ENCODE data around the gene ITIH6.

ITIH6 gene

DNA sequence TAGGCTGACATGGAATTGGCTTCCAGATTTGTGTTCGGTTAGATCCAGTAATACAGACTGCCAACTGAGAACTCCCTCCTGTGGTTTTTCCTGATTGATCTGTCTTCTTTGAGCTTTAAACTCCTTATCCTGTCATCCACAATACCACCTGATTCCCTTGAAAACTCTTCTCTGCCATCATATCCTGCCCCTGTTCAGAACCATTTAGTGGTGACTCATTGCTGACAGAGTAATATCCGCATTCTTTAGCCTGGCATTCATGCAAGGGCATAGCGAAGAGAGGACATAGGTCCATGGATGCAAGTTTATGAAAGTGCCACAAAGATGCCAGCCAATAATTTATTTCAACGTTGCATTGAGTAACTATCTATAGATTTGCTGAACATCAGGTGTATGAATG, 76.6 kb downstream of the ITIH6 start:
- Histone ChIP-seq H3K9me3 (no peaks in the 10 kb centered on the region), H3K4me1 (ENCODE audit: control insufficient read depth in 1 of 2, insufficient read depth in 1 of 2, low read depth in 1 of 2, low read length in 1 of 2) (no peaks in the 10 kb centered on the region), H3K27me3 (no peaks in the 10 kb centered on the region), H3K27ac (no peak overlapping the region), H3K36me3 (no peaks in the 10 kb centered on the region), H3K4me3 (ENCODE audit: low read depth in 1 of 2, low read length in 1 of 2) (no peak overlapping the region)
- TF ChIP-seq, protein P1, sequence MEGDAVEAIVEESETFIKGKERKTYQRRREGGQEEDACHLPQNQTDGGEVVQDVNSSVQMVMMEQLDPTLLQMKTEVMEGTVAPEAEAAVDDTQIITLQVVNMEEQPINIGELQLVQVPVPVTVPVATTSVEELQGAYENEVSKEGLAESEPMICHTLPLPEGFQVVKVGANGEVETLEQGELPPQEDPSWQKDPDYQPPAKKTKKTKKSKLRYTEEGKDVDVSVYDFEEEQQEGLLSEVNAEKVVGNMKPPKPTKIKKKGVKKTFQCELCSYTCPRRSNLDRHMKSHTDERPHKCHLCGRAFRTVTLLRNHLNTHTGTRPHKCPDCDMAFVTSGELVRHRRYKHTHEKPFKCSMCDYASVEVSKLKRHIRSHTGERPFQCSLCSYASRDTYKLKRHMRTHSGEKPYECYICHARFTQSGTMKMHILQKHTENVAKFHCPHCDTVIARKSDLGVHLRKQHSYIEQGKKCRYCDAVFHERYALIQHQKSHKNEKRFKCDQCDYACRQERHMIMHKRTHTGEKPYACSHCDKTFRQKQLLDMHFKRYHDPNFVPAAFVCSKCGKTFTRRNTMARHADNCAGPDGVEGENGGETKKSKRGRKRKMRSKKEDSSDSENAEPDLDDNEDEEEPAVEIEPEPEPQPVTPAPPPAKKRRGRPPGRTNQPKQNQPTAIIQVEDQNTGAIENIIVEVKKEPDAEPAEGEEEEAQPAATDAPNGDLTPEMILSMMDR (IDR thresholded peaks at IDR 0.05): no peak

DNA sequence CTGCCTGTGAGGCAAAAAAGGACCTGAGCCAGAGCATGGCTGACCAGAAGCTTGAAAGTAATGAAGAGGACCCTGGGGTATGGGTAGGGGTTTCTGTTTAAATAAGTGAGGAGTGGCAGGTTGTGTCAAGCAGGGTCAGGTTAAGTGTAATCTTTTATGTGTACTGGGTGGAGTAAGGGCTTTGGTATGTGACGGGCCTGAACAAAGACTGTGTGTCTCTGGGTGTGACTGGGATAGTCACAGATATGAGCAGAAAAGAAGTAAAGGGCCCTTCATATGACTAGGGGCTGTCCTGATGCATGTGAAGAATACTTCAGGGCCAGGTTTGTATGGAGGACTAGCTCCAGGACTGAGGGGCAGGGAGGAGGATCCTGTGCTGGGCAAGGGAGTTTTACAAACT, 82.4 kb downstream of the ITIH6 start:
- no peak overlapping the region for H3K4me3 ChIP-seq (ENCODE audit: low read depth in 1 of 2, low read length in 1 of 2)
- no peaks in the 10 kb centered on the region for H3K4me1 ChIP-seq (ENCODE audit: control insufficient read depth in 1 of 2, insufficient read depth in 1 of 2, low read depth in 1 of 2, low read length in 1 of 2)
- TF ChIP-seq, protein P1 (IDR thresholded peaks at IDR 0.05): no peak
- H3K27ac ChIP-seq: no peak overlapping the region
- no peaks in the 10 kb centered on the region for H3K27me3 ChIP-seq
- no peaks in the 10 kb centered on the region for H3K9me3 ChIP-seq
- no peaks in the 10 kb centered on the region for H3K36me3 ChIP-seq

DNA sequence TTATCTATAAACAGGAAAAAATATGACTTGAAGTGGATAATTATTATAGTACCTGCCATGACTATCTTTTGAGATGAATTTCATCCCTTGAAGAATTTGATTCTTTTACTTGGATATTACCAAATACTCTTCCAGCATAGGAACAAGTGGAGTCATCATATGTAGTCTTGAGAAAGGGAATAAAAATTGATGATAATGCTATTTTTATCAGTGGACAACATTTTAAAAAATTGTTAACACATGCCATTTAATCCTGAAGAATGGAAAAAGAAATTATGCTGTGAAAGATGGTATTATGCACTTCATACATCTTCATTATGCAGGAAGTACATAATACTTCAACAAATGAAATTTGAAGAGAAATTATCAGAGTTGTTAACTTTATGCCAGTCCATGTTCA, 83.6 kb downstream of the ITIH6 start:
- Histone ChIP-seq H3K4me1 (ENCODE audit: control insufficient read depth in 1 of 2, insufficient read depth in 1 of 2, low read depth in 1 of 2, low read length in 1 of 2) (no peaks in the 10 kb centered on the region), H3K4me3 (ENCODE audit: low read depth in 1 of 2, low read length in 1 of 2) (no peak overlapping the region), H3K9me3 (no peaks in the 10 kb centered on the region), H3K36me3 (no peaks in the 10 kb centered on the region), H3K27me3 (no peaks in the 10 kb centered on the region), H3K27ac (no peak overlapping the region)
- TF ChIP-seq, protein P1 (IDR thresholded peaks at IDR 0.05): no peak

DNA sequence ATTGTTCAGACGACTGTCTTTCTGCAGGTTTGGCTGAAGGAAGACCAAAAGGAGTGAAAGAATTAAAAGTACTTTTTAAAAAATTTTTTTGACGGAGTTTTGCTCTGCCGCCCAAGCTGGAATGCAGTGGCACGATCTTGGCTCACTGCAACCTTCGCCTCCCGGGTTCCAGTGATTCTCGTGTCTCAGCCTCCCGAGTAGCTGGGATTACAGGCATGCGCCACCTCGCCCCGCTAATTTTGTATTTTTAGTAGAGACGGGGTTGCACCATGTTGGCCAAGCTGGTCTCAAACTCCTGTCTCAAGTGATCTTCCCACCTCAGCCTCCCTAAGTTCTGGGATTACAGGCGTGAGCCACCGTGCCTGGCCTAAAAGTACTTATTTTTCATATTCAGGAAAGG, 86.3 kb downstream of the ITIH6 start:
- Histone ChIP-seq H3K36me3 (no peaks in the 10 kb centered on the region), H3K27me3 (no peaks in the 10 kb centered on the region), H3K27ac (no peak overlapping the region), H3K9me3 (no peaks in the 10 kb centered on the region), H3K4me3 (ENCODE audit: low read depth in 1 of 2, low read length in 1 of 2) (no peak overlapping the region), H3K4me1 (ENCODE audit: control insufficient read depth in 1 of 2, insufficient read depth in 1 of 2, low read depth in 1 of 2, low read length in 1 of 2) (no peaks in the 10 kb centered on the region)
- TF ChIP-seq, protein P1 (IDR thresholded peaks at IDR 0.05): no peak

DNA sequence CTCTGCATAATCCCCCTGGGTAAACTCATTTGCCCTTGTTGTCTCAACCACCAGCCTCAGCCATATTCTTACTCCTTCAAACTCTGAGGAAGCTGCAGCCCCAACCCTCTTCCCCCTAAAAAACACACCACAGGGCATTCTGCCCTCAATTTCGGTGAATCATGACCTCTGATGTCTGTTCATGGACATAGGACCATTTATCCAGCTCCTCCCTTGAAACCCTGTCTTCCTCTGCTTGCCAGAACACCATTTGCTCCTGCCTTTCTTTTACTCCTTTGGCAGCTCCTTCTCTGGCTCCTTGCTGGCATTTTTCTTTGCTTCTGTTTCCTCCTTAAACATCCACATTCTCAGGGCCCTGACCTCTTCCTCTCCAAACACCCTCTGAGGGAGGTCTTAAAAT, 87.1 kb downstream of the ITIH6 start:
- Histone ChIP-seq H3K4me3 (ENCODE audit: low read depth in 1 of 2, low read length in 1 of 2) (no peak overlapping the region), H3K4me1 (ENCODE audit: control insufficient read depth in 1 of 2, insufficient read depth in 1 of 2, low read depth in 1 of 2, low read length in 1 of 2) (no peaks in the 10 kb centered on the region), H3K27me3 (no peaks in the 10 kb centered on the region), H3K9me3 (no peaks in the 10 kb centered on the region), H3K36me3 (no peaks in the 10 kb centered on the region), H3K27ac (no peak overlapping the region)
- TF ChIP-seq, protein P1 (IDR thresholded peaks at IDR 0.05): no peak

DNA sequence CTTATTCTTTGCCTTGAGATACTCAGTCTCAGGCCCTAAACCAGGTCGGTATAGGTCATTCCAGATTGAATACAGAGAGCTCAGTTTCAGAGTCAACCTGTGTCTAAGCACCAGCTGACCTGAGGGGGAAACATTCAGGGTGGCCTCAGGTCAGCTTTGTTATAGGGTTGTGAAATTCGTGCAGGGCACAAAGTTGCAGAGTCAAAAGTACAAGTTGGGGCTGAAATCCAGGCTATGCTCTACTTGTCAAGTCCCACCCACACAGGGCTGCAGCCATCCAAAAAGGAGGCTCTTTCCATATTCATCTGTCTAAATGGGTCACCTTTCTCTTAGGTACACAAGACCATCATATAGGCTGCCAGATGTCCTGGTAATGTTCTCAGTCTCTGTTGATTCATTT, 89.7 kb downstream of the ITIH6 start:
- no peaks in the 10 kb centered on the region for H3K9me3 ChIP-seq

More for the DNA sequence above, 89.7 kb downstream of the ITIH6 start:
- TF ChIP-seq, protein P1 (IDR thresholded peaks at IDR 0.05): no peak
- Histone ChIP-seq H3K4me1 (ENCODE audit: control insufficient read depth in 1 of 2, insufficient read depth in 1 of 2, low read depth in 1 of 2, low read length in 1 of 2) (no peaks in the 10 kb centered on the region), H3K27ac (no peak overlapping the region), H3K4me3 (ENCODE audit: low read depth in 1 of 2, low read length in 1 of 2) (no peak overlapping the region), H3K27me3 (no peaks in the 10 kb centered on the region), H3K36me3 (no peaks in the 10 kb centered on the region)

Data from neutrophil (primary cell).